ENCODE measurements around the gene GREB1.

Gene GREB1

GRCh38 chr2:11533278-11534070, at the start of gene GREB1:
Gene GREB1 (plus strand): TSS chr2:11534045. CDS start chr2:11556615, 22,570 bp downstream.
- no peak for DNase-seq

DNA sequence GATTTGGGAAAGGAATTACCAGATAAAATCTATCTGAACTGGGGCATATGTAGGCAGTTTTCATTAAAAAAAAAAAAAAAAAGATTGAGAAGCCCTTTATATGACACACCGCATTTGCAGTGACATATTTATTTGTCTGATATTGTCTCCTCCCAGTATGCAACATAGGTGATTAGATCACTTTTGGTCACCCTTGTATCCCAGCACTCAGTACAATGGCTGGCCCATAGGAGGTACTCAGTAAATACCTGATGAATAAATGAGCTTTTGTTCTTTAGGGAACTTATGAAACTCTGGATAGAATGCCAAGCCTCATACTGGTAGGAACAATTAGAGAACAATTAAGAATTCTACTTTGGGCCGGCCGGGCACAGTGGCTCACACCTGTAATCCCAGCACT, 45.0 kb upstream of the GREB1 start:
- DNase-seq = no peak

DNA sequence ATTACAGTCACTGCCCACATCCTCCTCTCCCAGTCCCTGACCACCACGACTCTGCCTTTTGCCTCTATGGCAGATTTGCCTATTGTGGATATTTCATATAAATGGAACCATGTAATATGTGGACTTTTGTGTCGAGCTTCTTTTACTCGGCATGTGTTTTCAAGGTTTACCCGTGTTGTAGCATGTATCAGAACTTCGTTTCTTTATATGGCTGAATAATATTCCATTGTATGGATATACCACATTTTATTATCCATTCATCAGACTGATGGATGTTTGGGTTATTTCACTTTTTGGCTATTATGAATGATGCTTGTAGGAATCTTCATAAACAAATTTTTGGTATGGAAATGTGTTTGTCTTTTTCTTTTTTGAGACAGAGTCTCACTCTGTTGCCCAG, 43.7 kb upstream of the GREB1 start:
- DNase-seq = no peak

DNA sequence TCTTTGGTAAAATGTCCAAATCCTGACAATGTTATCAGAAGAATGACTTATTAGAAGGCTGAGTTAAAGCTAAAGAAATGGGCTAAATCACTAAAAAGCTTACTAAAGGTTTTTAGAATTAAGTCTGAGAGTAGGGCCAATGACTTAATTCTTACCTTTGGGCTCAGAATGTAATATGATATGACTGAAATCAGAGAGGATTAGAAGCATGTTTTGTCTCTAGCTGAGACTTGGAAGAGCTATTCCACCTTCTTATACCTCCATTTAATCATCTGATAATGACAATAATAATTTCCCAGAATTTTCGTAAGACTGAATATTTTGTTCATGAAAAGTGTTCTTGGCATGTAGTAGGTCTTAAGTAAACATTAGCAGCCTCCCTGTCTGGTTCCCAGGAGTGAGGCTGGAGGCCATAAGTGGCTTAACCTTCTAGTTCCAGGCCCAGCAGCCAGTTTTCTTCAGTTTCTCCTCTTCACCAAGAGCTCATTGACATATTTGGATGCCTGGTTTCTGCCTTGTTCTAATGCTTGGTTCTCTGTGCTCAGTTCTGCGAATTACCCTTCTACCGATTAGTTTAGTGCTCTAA, 42.4 kb upstream of the GREB1 start:
- DNase-seq = no peak

DNA sequence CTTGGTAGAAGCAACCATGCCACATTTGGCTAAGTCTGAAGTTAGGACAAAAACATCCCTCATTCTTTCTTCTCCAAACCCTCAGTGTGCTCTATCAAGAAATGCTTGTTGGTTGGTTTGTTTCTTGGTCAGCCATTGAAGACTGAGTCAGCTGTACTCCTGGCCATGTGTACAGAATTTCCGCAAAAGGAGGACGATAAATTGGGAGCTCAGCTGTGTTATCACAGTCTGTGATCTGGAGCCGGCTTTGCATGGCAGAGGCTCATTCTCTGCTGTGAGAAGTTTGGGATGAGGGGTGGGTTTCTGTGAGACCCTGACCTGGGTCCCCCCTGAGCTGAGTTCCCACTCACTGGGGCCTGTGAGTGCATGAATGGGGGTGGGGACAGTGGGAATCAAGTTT, 41.6 kb upstream of the GREB1 start:
- no peak for DNase-seq

- DNase-seq = no peak
Measured at GRCh38 chr2:11492720-11493119, 41.1 kb upstream of the GREB1 start.

DNA sequence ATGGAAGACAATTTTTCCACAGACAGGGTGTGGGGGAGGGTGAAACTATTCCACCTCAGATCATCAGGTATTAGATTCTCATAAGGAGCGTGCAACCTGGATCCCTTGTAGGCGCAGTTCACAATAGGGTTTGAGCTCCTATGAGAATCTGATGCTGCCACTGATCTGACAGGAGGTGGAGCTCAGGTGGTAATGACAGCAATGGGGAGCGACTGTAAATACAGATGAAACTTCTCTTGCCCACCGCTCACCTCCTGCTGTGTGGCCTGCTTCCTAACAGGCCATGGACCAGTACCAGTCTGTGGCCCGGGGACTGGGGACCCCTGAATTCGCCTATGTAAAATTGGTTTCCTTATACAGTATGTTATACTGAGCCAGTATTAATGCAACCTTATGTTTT, 40.6 kb upstream of the GREB1 start:
- no peak for DNase-seq

DNA sequence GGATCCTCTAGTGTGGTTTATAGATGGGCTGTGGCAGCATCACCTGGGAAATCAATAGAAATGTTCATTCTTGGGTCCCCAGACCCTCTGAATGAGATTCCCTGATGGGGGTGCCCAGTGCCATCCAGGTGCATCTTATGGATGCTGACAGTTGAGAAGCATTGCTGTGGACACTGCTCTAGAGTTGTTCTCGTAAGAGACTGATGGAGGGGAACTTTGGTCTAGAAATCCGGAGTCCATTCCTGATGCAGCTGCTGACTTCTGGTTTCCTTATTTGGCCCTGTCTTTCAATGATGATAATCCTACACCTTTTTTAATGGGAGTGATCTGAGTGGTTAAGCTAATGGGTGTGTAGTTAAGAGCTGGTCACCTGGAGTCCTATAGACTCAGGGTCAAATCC, 39.5 kb upstream of the GREB1 start:
- no peak for DNase-seq

GRCh38 chr2:11495844-11496681, 37.8 kb upstream of the GREB1 start:
- no peak for DNase-seq

GRCh38 chr2:11498543-11499034, 35.3 kb upstream of the GREB1 start:
- no peak for DNase-seq

GRCh38 chr2:11499081-11499743, 34.6 kb upstream of the GREB1 start:
- DNase-seq = no peak

GRCh38 chr2:11500702-11501303, 33.0 kb upstream of the GREB1 start:
- DNase-seq = no peak

- DNase-seq = no peak
Measured at GRCh38 chr2:11502740-11503292, 31.0 kb upstream of the GREB1 start.

DNA sequence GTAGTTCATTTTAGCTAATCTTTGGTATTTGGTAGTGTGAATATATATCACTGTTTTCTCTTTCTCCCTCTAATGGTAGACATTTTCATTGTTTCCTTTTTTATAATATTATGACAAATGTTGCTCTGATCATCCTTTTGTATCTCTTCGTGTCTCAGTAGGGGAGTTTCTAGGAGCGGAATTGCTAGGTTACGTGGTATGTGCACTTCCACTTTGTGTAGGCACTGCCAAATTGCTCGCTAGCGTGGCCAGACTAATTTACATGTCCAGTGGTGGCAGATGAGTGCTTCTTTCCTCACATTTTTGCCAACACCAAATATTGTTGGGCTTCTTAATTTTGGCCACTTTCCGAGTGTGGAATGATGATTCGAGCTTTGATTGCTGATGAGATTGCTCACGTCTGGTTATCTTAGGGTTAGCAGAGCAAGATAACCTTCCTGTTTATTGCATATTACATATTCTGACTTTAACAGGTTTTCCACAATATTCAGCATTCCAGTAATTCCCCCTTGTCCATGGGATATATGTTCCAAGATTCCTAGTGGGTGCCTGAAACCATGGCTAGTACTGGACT, 30.4 kb upstream of the GREB1 start:
- DNase-seq = no peak

DNA sequence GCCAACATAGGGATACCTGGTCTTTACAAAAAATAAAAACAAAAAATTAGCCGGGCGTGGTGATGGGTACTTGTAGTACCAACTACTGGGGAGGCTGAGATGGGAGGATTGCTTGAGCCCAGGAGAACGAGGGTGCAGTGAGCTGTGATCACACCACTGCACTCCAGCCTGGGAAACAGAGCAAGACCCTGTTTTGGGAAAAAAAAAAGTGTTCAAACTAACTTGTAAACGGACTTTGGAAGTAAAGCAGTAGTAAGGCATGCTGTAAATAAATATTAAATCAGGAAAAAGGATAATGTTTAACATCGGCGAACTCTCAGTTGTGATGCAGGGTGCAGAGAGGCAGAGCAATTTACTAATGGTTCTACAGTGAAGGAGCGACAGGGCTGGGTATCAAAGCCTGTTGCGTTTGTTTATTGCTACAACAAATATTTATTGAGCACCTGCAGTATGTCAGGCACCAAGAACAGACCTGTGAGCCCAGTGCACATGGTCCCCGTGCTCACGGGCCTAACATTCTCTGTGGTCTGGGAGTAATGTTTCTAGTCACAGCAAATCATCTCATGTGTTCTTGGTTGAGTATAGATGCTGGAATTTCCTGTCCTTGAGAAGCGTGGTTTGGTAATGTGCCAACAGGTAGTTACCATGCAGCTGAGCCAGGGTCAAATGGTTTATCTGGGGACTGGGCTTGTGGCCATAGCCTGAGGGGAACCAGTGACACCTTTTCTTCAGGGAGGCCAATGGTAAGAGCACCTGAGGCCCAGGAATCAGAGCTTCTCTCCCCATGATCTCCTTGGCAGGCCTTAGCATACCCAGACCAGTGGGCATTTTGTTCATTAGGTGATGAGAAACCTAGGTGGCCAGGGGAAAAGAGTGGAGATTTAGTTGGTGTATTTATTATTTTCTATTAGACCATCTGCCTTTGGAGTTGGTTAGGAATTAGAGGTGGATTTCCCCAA, 27.9 kb upstream of the GREB1 start:
- DNase-seq = no peak

GRCh38 chr2:11506611-11506969, 27.3 kb upstream of the GREB1 start:
- no peak for DNase-seq

- no peak for DNase-seq
Measured at GRCh38 chr2:11507517-11507916, 26.3 kb upstream of the GREB1 start.

DNA sequence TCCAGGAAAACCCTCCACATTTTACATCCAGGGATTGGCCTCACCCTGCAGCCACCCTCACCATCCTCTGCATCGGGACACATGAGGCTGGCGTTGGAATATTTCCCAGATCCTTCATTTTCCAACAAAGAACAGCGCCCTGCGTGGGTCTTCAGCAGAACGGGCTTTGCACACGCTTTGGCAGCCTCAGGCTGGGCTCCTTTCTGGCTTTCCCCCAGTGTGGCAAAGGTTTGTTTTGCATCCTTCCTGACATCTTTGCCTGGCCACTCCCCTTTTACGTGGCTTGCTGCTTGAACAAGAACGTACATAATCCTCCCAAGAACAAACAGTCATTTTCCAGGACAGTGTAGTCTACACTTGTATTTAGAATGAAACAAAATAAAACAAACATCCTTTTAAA, 25.6 kb upstream of the GREB1 start:
- DNase-seq = no peak

DNA sequence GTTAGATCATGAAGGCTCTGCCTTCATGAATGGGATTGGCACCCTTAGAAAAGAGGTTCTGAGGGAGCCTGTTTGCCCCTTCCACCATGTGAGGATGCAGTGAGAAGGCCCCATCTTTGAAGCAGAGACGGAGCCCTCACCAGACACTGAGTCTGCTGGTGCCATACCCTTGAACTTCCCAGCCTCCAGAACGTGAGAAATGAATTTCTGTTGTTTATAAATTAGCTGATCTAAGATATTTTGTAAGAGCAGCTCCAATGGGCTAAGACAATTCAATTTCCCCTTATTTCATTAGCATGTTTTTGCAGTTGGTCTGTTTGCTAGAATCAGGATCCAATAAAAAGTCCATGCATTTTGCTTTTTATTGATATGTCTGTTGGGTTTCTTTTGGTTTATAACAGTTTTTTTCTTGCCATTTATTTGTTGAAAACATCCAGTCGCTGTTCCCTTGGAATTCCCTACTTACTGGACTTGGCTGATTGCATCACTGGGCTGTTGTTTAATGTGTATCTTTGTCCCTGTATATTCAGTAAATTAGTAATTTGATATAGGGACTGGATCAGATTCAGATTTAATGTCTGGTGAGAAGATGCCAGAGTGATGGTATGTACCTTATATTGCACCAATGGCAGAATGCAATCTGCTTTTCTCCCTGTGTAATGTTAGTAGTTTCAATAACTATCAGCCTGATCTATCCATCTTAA, 24.0 kb upstream of the GREB1 start:
- DNase-seq = no peak

GRCh38 chr2:11512431-11512830, 21.4 kb upstream of the GREB1 start:
- no peak for DNase-seq

Measured in NCI-H446 (cell line).